Endodermal cell (in vitro differentiated cells): ENCODE measurements around the gene SEPTIN5. TPM values are rescaled to one million over a fixed set of nuclear protein-coding genes. Genes with fewer than 3 reads are reported as not detected.

ENCODE experiments used
- DNase-seq: peaks from one replicate; pipeline ENCODE4 v3.0.0-alpha.2; 2017
- H3K27ac ChIP-seq: 2 replicates; pipeline ENCODE4 v1.5.1; 2013; ENCODE audit warnings: mild to moderate bottlenecking, low read depth, low read length, moderate library complexity
- H3K27me3 ChIP-seq: 2 replicates; pipeline ENCODE4 v1.6.1; 2013; ENCODE audit warnings: mild to moderate bottlenecking, low read length, moderate library complexity; ENCODE audit not compliant: insufficient read depth, control insufficient read depth, poor library complexity, severe bottlenecking
- H3K36me3 ChIP-seq: 2 replicates; pipeline ENCODE4 v1.7.0; 2013; ENCODE audit warnings: mild to moderate bottlenecking, low read length, moderate library complexity; ENCODE audit not compliant: control insufficient read depth, insufficient read depth
- H3K4me1 ChIP-seq: one replicate; pipeline ENCODE4 v1.7.0; 2013; ENCODE audit warnings: low read length; ENCODE audit not compliant: control insufficient read depth, insufficient read depth
- H3K4me3 ChIP-seq: 2 replicates; pipeline ENCODE4 v1.5.1; 2013; ENCODE audit warnings: mild to moderate bottlenecking, low read length, moderate library complexity
- H3K9ac ChIP-seq: 2 replicates; pipeline ENCODE4 v1.6.1; 2013; ENCODE audit warnings: mild to moderate bottlenecking, low read length, moderate library complexity; ENCODE audit not compliant: poor library complexity, severe bottlenecking; ENCODE audit errors: extremely low read depth
- H3K9me3 ChIP-seq: 2 replicates; pipeline ENCODE4 v1.6.1; 2013; ENCODE audit warnings: mild to moderate bottlenecking, low read length, moderate library complexity; ENCODE audit not compliant: control insufficient read depth
- H3K27ac Mint-ChIP-seq: 2 replicates; pipeline ENCODE4 v1.8.0; 2020; ENCODE audit warnings: mixed read lengths
- H3K27me3 Mint-ChIP-seq: 2 replicates; pipeline ENCODE4 v1.8.0; 2021; ENCODE audit warnings: mild to moderate bottlenecking, mixed read lengths; ENCODE audit not compliant: insufficient read depth
- H3K36me3 Mint-ChIP-seq: 2 replicates; pipeline ENCODE4 v1.8.0; 2020; ENCODE audit warnings: low read depth, mixed read lengths
- H3K4me1 Mint-ChIP-seq: 2 replicates; pipeline ENCODE4 v1.8.0; 2020; ENCODE audit warnings: mixed read lengths
- H3K4me3 Mint-ChIP-seq: 2 replicates; pipeline ENCODE4 v1.8.0; 2020; ENCODE audit warnings: mild to moderate bottlenecking, moderate library complexity, mixed read lengths
- H3K9me3 Mint-ChIP-seq: 2 replicates; pipeline ENCODE4 v1.8.0; 2020; ENCODE audit warnings: mild to moderate bottlenecking, mixed read lengths
- WGBS, 2 experiments: methylation state at CpG; one replicate each; pipeline versions ENCODE4 v1.1.5 to v1.1.7; 2013; ENCODE audit warnings: missing lambda C conversion rate in 2 of 2, mixed read lengths in 1 of 2; ENCODE audit not compliant: insufficient coverage in 1 of 2, insufficient read length in 1 of 2; 5-methylcytosine and 5-hydroxymethylcytosine counted together
- total RNA-seq, 2 donors: library from RNA; stranded (reverse); fragmentation: NEBNext Ultra II Directional in 1 of 2; extraction: Animal tissue kit (Norgen Biotek cat#: 25700) in 1 of 2; gene quantifications; 2 replicates in 1 of 2; 3 replicates in 1 of 2; pipeline ENCODE4 v1.2.1, GENCODE V29; 2021
- TF ChIP-seq, protein P1 (sequence below): fragments of 200-600 bp; sonication (generic); conservative IDR thresholded peaks from 2 replicates; pipeline ENCODE4 v1.5.0; 2021; ENCODE audit warnings: antibody characterized with exemption, mild to moderate bottlenecking

The SEPTIN5 gene
- total RNA-seq, 2 donors from 2014 or later: 9.8 to 20.0 TPM

DNA sequence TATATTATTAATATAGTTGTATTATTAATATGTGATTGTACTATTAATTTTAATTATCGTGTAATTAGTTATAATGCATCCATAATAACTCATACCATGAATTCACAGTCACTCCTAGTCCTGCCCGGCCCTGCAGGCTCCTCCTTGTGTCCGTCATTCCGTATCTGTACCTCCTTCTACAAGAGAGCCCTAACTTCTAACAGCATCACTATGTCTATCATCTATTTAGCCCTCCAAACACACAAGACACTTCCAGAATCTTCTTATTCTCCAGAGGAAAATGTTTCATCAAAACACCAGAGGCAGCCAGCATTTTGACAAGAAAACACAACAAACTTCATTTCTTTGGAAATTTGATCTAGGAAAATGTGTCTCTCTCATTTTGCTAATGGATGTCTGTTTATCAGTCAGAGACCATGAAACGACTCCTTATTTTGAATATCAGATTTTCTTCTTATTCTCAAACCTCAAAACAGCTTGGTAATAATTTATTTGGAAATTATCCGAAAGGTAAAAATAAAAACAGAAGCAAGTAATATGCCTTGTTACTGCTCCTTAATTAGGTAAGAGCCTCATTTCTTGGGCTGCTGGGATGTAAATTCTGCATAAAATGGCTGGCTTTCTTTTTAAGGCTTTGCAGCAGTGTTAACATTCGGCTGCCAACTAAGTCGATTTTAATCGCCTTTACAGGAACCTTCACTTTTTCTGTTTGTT, 23.1 kb upstream of the SEPTIN5 start:
- Histone ChIP-seq H3K27me3 (no peaks in the 10 kb centered on the region), H3K9ac (no peak overlapping the region), H3K4me3 (no peak overlapping the region), H3K36me3 (no peaks in the 10 kb centered on the region), H3K27ac (peak overlapping the region; percentile 29), H3K9me3 (no peaks in the 10 kb centered on the region), H3K4me1 (no peaks in the 10 kb centered on the region)
- H3K36me3 Mint-ChIP-seq: no peaks in the 10 kb centered on the region
- 85 to 88% methylated on average over 7 to 9 of the region's 9 CpGs for WGBS, 2 experiments
- peaks cover 6% of the 10 kb centered on the region for H3K4me1 Mint-ChIP-seq
- peak overlapping the region; percentile 89 for H3K27ac Mint-ChIP-seq
- no peaks in the 10 kb centered on the region for H3K9me3 Mint-ChIP-seq
- peaks cover 4% of the 10 kb centered on the region for H3K27me3 Mint-ChIP-seq
- TF ChIP-seq, protein P1, sequence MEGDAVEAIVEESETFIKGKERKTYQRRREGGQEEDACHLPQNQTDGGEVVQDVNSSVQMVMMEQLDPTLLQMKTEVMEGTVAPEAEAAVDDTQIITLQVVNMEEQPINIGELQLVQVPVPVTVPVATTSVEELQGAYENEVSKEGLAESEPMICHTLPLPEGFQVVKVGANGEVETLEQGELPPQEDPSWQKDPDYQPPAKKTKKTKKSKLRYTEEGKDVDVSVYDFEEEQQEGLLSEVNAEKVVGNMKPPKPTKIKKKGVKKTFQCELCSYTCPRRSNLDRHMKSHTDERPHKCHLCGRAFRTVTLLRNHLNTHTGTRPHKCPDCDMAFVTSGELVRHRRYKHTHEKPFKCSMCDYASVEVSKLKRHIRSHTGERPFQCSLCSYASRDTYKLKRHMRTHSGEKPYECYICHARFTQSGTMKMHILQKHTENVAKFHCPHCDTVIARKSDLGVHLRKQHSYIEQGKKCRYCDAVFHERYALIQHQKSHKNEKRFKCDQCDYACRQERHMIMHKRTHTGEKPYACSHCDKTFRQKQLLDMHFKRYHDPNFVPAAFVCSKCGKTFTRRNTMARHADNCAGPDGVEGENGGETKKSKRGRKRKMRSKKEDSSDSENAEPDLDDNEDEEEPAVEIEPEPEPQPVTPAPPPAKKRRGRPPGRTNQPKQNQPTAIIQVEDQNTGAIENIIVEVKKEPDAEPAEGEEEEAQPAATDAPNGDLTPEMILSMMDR: no peak
- peak overlapping the region; percentile 18 for H3K4me3 Mint-ChIP-seq
- DNase-seq: no peak

DNA sequence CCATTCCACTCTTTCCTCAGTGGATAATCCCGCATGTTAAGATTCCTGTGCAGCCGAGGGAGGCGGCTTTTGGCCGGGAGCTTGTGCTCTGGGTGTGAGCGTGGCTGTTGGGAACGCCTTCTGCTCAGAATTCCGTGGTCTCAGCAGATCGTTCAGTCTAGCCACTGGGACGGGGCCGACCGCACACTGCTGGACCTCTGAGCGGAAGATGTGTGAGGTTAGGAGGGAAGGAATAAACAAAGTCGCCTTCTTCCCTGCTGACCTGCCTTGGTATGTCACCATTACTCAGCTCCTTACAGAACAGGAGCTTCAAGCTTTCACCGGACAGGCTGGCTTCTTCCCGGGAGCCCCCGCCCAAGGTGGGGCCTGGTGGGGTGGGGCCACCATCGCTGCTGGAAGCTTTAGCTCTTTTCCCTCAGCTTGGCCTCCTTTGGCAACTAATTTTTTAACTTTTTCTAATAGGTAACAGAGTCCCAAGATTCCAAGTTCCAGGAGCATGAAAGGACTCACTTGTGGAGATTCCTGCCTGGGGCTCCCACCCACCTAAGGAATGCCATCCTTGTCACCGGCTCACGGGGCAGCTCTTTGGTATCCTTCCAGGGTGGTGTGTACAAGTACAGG, 22.5 kb upstream of the SEPTIN5 start:
- peak overlapping the region; percentile 89 for H3K27ac Mint-ChIP-seq
- H3K36me3 ChIP-seq: no peaks in the 10 kb centered on the region
- H3K27me3 ChIP-seq: no peaks in the 10 kb centered on the region
- TF ChIP-seq, protein P1: no peak
- H3K4me3 ChIP-seq: no peak overlapping the region
- peak overlapping the region; percentile 3 for H3K9ac ChIP-seq
- peak overlapping the region; percentile 18 for H3K4me3 Mint-ChIP-seq
- no peaks in the 10 kb centered on the region for H3K4me1 ChIP-seq
- peak; percentile 79 for DNase-seq
- H3K36me3 Mint-ChIP-seq: no peaks in the 10 kb centered on the region
- H3K27ac ChIP-seq: peak overlapping the region; percentile 29
- H3K27me3 Mint-ChIP-seq: peaks cover 4% of the 10 kb centered on the region
- 48 to 49% methylated on average over 16 to 19 of the region's 19 CpGs for WGBS, 2 experiments
- H3K9me3 Mint-ChIP-seq: no peaks in the 10 kb centered on the region
- peaks cover 6% of the 10 kb centered on the region for H3K4me1 Mint-ChIP-seq
- H3K9me3 ChIP-seq: no peaks in the 10 kb centered on the region

DNA sequence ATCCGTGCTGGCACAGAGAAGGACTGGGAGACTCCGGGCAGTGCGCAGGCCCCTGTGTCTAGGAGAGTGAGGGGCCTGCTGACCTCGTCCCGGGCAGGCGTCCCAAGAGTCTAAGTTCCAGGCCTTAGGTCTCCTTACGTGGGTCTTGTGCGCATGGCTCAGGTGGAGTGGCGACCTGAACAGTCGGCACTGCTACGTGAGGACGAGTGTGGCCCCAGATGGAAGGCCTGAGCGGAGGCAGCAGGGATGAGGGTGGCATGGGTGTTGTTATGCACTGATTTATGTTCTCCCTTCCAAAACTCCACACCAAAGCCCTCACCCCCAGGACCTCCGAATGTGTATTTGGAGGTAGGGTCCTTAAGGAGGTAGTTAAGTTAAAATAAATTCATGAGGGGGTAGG, 20.7 kb upstream of the SEPTIN5 start:
- H3K36me3 ChIP-seq: no peaks in the 10 kb centered on the region
- H3K27me3 Mint-ChIP-seq: peaks cover 4% of the 10 kb centered on the region
- no peaks in the 10 kb centered on the region for H3K4me1 ChIP-seq
- peak; percentile 33 for DNase-seq
- no peak overlapping the region for H3K27ac ChIP-seq
- H3K9me3 Mint-ChIP-seq: no peaks in the 10 kb centered on the region
- H3K27ac Mint-ChIP-seq: no peak overlapping the region
- H3K9me3 ChIP-seq: no peaks in the 10 kb centered on the region
- H3K36me3 Mint-ChIP-seq: no peaks in the 10 kb centered on the region
- WGBS, 2 experiments: 94 to 95% methylated on average over 10 to 14 of the region's 14 CpGs
- no peak overlapping the region for H3K9ac ChIP-seq
- TF ChIP-seq, protein P1: no peak
- no peak overlapping the region for H3K4me3 ChIP-seq
- H3K27me3 ChIP-seq: no peaks in the 10 kb centered on the region
- no peak overlapping the region for H3K4me3 Mint-ChIP-seq
- peaks cover 6% of the 10 kb centered on the region for H3K4me1 Mint-ChIP-seq
